ENCODE measurements around the gene BEND2. TPM values are rescaled to one million over a fixed set of nuclear protein-coding genes. Genes with fewer than 3 reads are reported as not detected.

The BEND2 gene
- total RNA-seq, 1 experiment from 2014 or later, result not detected

GRCh38 chrX:18151649-18152048 lies 69.0 kb downstream of the BEND2 start:
- POLR2A ChIA-PET, result no interaction called here
- TF ChIP-seq NFE2L1 (CRISPR knock-in tag; IDR thresholded peaks at IDR 0.05) (no peak), GRHL2 (CRISPR knock-in tag; IDR thresholded peaks at IDR 0.05; ENCODE audit: insufficient replicate concordance, severe bottlenecking) (no peak), SOX15 (CRISPR knock-in tag; IDR thresholded peaks at IDR 0.05) (no peak), NFYB (CRISPR knock-in tag; conservative IDR thresholded peaks at IDR 0.05; ENCODE audit: low read depth) (no peak), NR1H2 (CRISPR knock-in tag; IDR thresholded peaks at IDR 0.05) (no peak), OVOL2 (CRISPR knock-in tag; IDR thresholded peaks at IDR 0.05; ENCODE audit: borderline replicate concordance) (no peak), HMGA2 (CRISPR knock-in tag; IDR thresholded peaks at IDR 0.05) (no peak), ZNF396 (CRISPR knock-in tag; IDR thresholded peaks at IDR 0.05; ENCODE audit: borderline replicate concordance) (no peak), ETV6 (CRISPR knock-in tag; IDR thresholded peaks at IDR 0.05) (no peak)
- Mint-ChIP-seq H3K9me3 (peaks cover 2% of the 10 kb centered on the region), H3K27me3 (ENCODE audit: low read depth) (peaks cover under 1% of the 10 kb centered on the region; the same call in 1 of the 2 replicates), H3K36me3 (peaks cover 3% of the 10 kb centered on the region), H3K4me3 (no peak overlapping the region), H3K4me1 (peaks cover 3% of the 10 kb centered on the region), H3K27ac (no peak overlapping the region)
- ATAC-seq, result no peak
- CTCF ChIA-PET, result no interaction called here
- DNase-seq (ENCODE audit: low spot score), result no peak

GRCh38 chrX:18151157-18151556 lies 69.5 kb downstream of the BEND2 start:
- H3K9me3 Mint-ChIP-seq, result no peaks in the 10 kb centered on the region; the same call in 1 of the 2 replicates
- ATAC-seq (no peak), DNase-seq (ENCODE audit: low spot score) (no peak)
- ChIA-PET CTCF (no interaction called here), POLR2A (no interaction called here)
- H3K27ac Mint-ChIP-seq, result no peak overlapping the region
- no peaks in the 10 kb centered on the region for H3K36me3 Mint-ChIP-seq
- no peak overlapping the region for H3K4me3 Mint-ChIP-seq
- H3K4me1 Mint-ChIP-seq, result no peaks in the 10 kb centered on the region
- no peaks in the 10 kb centered on the region for H3K27me3 Mint-ChIP-seq (ENCODE audit: low read depth)
- TF ChIP-seq ATF2 (CRISPR knock-in tag; IDR thresholded peaks at IDR 0.05; ENCODE audit: borderline replicate concordance, low read depth), result no peak
- no peak for TF ChIP-seq TP53 (CRISPR knock-in tag; IDR thresholded peaks at IDR 0.05)
- TF ChIP-seq ZNF138 (CRISPR knock-in tag; conservative IDR thresholded peaks at IDR 0.05), result no peak
- TF ChIP-seq FOXJ3 (CRISPR knock-in tag; IDR thresholded peaks at IDR 0.05; ENCODE audit: borderline replicate concordance), result no peak
- TF ChIP-seq JAZF1 (CRISPR knock-in tag; IDR thresholded peaks at IDR 0.05), result no peak
- no peak for TF ChIP-seq MAX (CRISPR knock-in tag; IDR thresholded peaks at IDR 0.05)
- TF ChIP-seq CTCF (IDR thresholded peaks at IDR 0.05), result no peak
- TF ChIP-seq AFF4 (CRISPR knock-in tag; IDR thresholded peaks at IDR 0.05; ENCODE audit: borderline replicate concordance), result no peak
- TF ChIP-seq NR1H2 (CRISPR knock-in tag; IDR thresholded peaks at IDR 0.05), result no peak
- no peak for TF ChIP-seq ERG (CRISPR knock-in tag; IDR thresholded peaks at IDR 0.05)
- no peak for TF ChIP-seq PRDM15 (CRISPR knock-in tag; IDR thresholded peaks at IDR 0.05)
- TF ChIP-seq NFE2L1 (CRISPR knock-in tag; IDR thresholded peaks at IDR 0.05), result no peak
- no peak for TF ChIP-seq OVOL2 (CRISPR knock-in tag; IDR thresholded peaks at IDR 0.05; ENCODE audit: borderline replicate concordance)
- no peak for TF ChIP-seq CREB1 (CRISPR knock-in tag; IDR thresholded peaks at IDR 0.05)
- TF ChIP-seq ZBTB43 (CRISPR knock-in tag; IDR thresholded peaks at IDR 0.05), result no peak
- no peak for TF ChIP-seq ATF1 (CRISPR knock-in tag; IDR thresholded peaks at IDR 0.05)
- no peak for TF ChIP-seq ZNF219 (CRISPR knock-in tag; IDR thresholded peaks at IDR 0.05; ENCODE audit: borderline replicate concordance)

All from WTC11 (cell line).